GM21529 (cell line): ENCODE data around the gene IFNLR1.
A peak's percentile ranks its signal among the peaks of the same experiment; 100 is the strongest.

Source experiments
- ATAC-seq: cut with Tn5 transposase; IDR thresholded peaks from one replicate; pipeline ENCODE4 v1.9.1; 2021; ENCODE audit not compliant: unreplicated experiment

Gene IFNLR1

DNA sequence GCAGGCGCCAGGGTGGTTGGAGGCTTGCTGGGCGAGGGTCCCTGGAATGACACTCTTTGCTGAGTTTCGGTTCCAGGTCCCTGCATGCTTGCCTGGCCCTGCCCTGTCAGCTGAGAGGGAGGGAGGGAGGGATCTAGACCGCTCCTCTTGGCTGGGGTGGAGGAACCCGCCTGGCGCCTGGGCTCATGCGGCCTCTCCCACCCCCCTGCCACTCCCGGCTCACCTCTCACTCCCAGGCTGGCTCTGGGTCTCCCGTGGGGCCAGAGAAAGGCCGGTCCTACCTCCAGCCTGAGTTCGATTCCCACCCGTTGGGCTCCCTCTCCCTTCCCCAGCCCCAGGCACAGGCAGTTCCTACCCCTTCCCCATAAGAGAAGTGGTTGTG, 19.0 kb upstream of the IFNLR1 start:
- no peak for ATAC-seq

GRCh38 chr1:24205345-24206082, 18.4 kb upstream of the IFNLR1 start:
- ATAC-seq, result no peak

- ATAC-seq, result no peak
These were observed 17.0 kb upstream of the IFNLR1 start for GRCh38 chr1:24204116-24204515.

DNA sequence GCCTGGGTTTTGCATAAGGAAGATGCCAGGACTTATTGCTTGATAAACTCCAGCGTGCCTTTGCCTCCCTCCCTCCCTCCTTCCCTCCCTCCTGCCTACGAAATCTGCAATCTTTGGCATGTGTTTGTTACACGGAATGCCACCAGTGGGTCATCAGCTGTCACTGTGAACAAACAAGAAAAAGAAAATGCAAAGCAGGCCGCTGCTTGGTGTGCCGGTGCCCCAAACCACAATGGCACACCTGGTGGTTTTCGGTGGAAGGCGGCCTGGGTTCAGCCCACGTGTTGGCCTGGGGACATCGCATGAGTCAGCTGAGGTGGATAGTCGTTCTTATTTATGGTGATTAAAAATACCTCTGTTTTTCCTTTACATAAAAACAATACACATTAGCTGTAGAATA, 16.3 kb upstream of the IFNLR1 start:
- ATAC-seq, result peak; percentile 56

- no peak for ATAC-seq
These were observed 15.9 kb upstream of the IFNLR1 start for GRCh38 chr1:24202987-24203386.

DNA sequence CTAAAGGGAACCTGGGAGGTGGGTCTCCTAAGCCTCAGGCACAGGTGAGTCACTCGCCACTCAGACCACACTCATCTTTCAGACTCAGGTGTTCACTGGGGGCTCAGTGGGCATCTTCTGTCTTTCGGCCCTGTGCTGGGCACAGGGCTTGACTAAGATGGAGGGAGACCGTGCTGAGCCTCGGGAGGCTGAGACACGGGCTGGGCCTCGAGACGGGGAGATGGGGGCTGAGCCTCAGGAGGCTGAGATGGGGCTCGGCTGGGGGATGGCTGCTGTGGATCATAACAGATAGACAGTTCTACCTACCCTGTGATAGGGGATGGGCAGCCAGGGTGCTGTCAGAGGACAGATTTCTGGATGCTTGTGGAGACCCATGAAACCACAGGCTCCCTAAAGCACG, 15.5 kb upstream of the IFNLR1 start:
- no peak for ATAC-seq

GRCh38 chr1:24201941-24202440, 14.9 kb upstream of the IFNLR1 start:
- no peak for ATAC-seq

DNA sequence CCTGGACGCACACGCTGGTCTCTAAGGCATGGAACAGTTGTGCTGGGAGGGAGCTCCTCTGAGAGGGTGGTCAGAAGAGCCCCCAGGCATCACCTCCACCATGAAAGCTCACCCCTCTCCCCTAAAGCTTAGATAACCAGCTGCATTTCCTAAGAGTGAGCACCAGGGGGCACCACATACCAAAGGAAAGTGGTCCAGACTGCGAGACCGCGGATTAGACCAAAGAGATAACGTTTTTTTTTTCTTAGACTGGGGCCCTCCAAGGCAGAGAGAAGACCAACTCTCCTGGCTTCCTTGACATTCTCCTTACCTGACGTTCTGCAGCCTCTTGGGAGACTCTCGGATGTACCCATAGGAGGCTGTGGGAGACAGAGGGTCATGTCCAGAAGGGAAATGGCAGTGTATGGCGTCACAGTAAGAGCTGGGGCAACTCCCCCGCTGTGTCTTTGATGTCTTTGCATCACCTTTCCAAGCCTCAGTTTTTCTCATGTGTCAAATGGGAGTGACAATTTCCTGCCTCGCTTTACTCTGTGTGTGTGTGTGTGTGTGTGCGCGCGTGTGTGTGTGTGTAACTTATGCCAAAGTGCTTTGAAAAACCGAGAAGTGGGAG, 12.3 kb upstream of the IFNLR1 start:
- no peak for ATAC-seq

GRCh38 chr1:24198766-24199165, 11.7 kb upstream of the IFNLR1 start:
- no peak for ATAC-seq

DNA sequence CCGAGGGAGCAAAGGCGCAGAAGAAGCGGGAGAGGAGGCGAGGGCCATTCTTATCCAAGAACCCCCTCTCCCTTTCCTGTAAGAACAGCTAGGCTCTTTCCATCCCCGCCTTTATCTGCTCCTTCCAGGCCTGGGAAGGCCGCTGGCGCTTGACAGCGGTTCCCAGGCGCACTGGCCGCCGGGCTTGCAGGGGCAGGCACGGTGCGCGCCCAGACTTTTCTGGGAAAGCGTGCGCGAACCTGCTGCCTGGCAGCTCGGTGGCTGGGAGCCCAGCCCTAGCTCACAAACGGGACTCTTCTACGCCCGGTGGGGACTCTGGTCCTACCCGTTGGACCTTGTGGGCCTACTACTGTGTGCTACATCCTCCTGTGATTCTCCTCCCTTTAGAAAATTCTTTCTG, 8.8 kb upstream of the IFNLR1 start:
- ATAC-seq, result no peak

DNA sequence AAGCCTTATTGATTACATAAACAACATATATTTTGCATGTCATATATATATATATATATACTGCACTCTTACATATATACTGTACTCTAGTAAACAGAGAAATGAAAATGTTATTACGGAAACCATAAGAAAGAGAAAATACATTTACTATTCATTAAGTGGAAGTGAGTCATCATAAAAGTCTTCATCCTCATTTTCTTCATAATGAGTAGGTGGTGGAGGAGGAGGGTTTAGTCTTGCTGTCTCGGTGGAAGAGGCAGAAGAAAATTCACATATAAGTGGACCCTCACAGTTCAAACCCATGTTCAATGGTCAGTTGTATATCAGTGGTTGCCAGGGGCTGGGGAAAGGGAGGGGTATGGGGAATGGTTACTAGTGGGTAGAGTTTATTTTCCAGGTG, 8.0 kb upstream of the IFNLR1 start:
- no peak for ATAC-seq

GRCh38 chr1:24193046-24193445, 6.0 kb upstream of the IFNLR1 start:
- no peak for ATAC-seq

GRCh38 chr1:24191860-24192259, 4.8 kb upstream of the IFNLR1 start:
- ATAC-seq, result peak; percentile 35

GRCh38 chr1:24190983-24191461, 3.9 kb upstream of the IFNLR1 start:
- peak; percentile 55 for ATAC-seq

GRCh38 chr1:24189528-24189927, 2.4 kb upstream of the IFNLR1 start:
- ATAC-seq, result no peak

- ATAC-seq, result no peak
These were observed 437 bp downstream of the IFNLR1 start for GRCh38 chr1:24186711-24186992.

DNA sequence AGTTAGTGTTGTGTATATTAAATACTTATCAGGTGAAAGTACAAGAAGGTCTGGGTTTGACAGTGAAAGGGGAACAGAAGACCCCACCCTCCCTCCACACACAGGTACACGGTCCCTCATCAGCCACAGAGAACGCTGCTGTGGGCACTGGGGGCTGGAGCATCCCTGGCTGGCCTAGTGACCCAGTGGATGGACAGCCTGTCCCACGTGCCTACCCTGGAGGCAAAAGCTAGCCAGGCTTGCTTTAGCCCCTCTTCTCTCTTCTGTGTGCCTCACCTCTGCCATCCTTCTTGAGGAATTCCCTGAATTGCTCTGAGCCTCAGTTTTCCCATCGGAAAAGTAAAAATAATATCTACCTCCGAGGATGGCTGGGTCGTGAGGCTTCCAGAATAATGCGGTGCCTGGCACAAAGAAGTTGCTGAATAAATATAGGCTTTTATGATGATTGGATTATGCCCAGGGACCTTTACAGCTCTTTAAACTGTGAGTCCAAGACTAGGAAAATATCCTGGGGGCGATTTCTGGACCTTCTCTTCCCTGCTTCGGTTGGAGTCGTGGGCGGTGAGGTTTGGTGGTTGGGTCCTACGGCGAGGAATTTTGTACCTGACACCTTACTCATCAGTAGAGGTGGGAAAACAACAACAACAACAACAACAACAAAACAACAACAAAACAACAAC, 918 bp downstream of the IFNLR1 start:
- ATAC-seq, result no peak

GRCh38 chr1:24185076-24185475, 2.0 kb downstream of the IFNLR1 start:
- no peak for ATAC-seq

GRCh38 chr1:24182061-24182460, 5.0 kb downstream of the IFNLR1 start:
- no peak for ATAC-seq

DNA sequence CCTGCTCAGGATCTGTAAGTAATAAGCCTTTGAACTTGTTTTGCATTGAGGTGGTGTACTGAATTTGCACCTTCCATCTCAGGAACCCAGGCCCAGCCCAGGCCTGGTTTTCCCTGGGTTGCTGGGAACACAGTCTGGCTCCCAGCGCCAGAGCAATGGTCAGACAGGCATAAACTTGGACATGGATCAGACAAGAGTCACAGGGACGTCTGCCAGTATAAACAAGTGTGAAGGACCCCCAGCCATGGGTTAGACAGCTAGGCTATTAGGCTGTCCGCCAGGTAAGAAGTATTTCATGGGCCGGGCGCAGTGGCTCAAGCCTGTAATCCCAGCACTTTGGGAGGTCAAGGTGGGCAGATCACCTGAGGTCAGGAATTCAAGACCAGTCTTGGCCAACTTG, 5.5 kb downstream of the IFNLR1 start:
- no peak for ATAC-seq

- ATAC-seq, result no peak
These were observed 6.4 kb downstream of the IFNLR1 start for GRCh38 chr1:24180676-24181075.

DNA sequence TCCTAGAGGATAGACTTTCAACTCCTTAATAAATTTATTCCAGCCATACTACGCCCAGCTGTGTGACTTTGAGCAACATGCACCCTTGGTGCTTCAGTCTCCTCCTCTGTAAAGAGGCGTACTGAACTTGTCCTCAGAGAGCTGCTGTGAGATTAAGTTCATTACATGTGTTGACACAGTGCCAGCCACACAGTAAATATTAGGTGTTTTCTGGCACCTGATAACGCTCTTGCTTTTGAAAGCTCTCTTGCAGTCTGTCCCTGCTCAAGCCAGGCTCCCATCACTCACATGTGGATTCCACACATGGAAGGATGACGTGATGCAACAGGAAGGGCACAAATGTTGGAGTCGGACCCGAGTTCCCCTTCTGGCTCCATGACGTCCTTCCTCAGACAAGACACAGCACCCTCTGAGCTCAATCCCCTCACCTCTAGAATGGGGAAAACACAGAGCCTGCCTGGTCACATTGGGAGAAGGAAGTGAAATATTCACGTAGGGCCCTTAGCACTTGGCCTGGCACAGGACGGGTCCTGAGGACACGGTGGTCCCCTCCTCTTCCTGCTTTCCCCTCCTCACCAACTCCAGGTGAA, 7.7 kb downstream of the IFNLR1 start:
- no peak for ATAC-seq
